Measurements from ENCODE around the gene LENEP. TPM values are rescaled to one million over a fixed set of nuclear protein-coding genes. Genes with fewer than 3 reads are reported as not detected.

LENEP gene
- total RNA-seq = not detected
- long read RNA-seq, partial matches to known transcripts = 0 of 1 reads
- long read RNA-seq, other reads (novel, unspliced or antisense) = 0 of 1 reads

GRCh38 chr1:154993572-154994268 is at the start of gene LENEP:
LENEP (plus strand) TSS chr1:154993586; CDS start chr1:154993608, 22 bp downstream.
- no peak for DNase-seq (ENCODE audit: low spot score)

- no peak for DNase-seq (ENCODE audit: low spot score)
Observed at GRCh38 chr1:154943649-154944400, 49.6 kb upstream of the LENEP start.

- no peak for DNase-seq (ENCODE audit: low spot score)
Observed at GRCh38 chr1:154944401-154945159, 48.8 kb upstream of the LENEP start.

- DNase-seq (ENCODE audit: low spot score) = no peak
Observed at GRCh38 chr1:154945160-154945961, 48.0 kb upstream of the LENEP start.

GRCh38 chr1:154945962-154946850 is 47.2 kb upstream of the LENEP start:
- DNase-seq (ENCODE audit: low spot score) = no peak

- no peak for DNase-seq (ENCODE audit: low spot score)
Observed at GRCh38 chr1:154948079-154948478, 45.3 kb upstream of the LENEP start.

GRCh38 chr1:154951901-154952657 is 41.3 kb upstream of the LENEP start:
- no peak for DNase-seq (ENCODE audit: low spot score)

GRCh38 chr1:154952664-154953063 is 40.7 kb upstream of the LENEP start:
- no peak for DNase-seq (ENCODE audit: low spot score)

GRCh38 chr1:154953611-154954038 is 39.8 kb upstream of the LENEP start:
- no peak for DNase-seq (ENCODE audit: low spot score)

- no peak for DNase-seq (ENCODE audit: low spot score)
Observed at GRCh38 chr1:154954541-154954940, 38.8 kb upstream of the LENEP start.

GRCh38 chr1:154955039-154955717 is 38.2 kb upstream of the LENEP start:
- DNase-seq (ENCODE audit: low spot score) = no peak

- DNase-seq (ENCODE audit: low spot score) = no peak
Observed at GRCh38 chr1:154955718-154956543, 37.5 kb upstream of the LENEP start, which contains the start of gene PBXIP1. PBXIP1 (minus strand) TSS chr1:154956099; CDS start chr1:154953721, 2,378 bp downstream.

GRCh38 chr1:154956544-154956941 is 36.8 kb upstream of the LENEP start:
- DNase-seq (ENCODE audit: low spot score) = no peak

- DNase-seq (ENCODE audit: low spot score) = no peak
Observed at GRCh38 chr1:154957091-154957657, 36.2 kb upstream of the LENEP start.

- DNase-seq (ENCODE audit: low spot score) = no peak
Observed at GRCh38 chr1:154958036-154958435, 35.4 kb upstream of the LENEP start.

- DNase-seq (ENCODE audit: low spot score) = no peak
Observed at GRCh38 chr1:154958681-154959425, 34.5 kb upstream of the LENEP start.

- no peak for DNase-seq (ENCODE audit: low spot score)
Observed at GRCh38 chr1:154959426-154959780, 34.0 kb upstream of the LENEP start.

Measured in mesenteric fat pad (tissue), 1 donor.